GM23338 (cell line): ENCODE data around the gene CNDP2. TPM values are rescaled to one million over a fixed set of nuclear protein-coding genes. Genes with fewer than 3 reads are reported as not detected.

Experiments
- CREB1 ChIP-seq: fragments of 250-450 bp; sonication (Bioruptor Pico); IDR thresholded peaks from 2 replicates; pipeline ENCODE4 v1.5.0; 2020; ENCODE audit warnings: low read depth, mild to moderate bottlenecking, moderate library complexity
- EZH2 ChIP-seq: fragments of 200-600 bp; sonication (generic); IDR thresholded peaks from one replicate; pipeline ENCODE4 v1.8.0; 2017; ENCODE audit warnings: antibody characterized with exemption, mild to moderate bottlenecking, low read depth; ENCODE audit not compliant: unreplicated experiment
- JUNB ChIP-seq: IDR thresholded peaks from one replicate; pipeline ENCODE4 v1.6.1; 2016; ENCODE audit warnings: antibody characterized with exemption; ENCODE audit not compliant: unreplicated experiment
- NANOG ChIP-seq: IDR thresholded peaks from 2 replicates; pipeline ENCODE4 v1.6.1; 2016; ENCODE audit warnings: antibody characterized with exemption, borderline replicate concordance
- STAT1 ChIP-seq: IDR thresholded peaks from one replicate; pipeline ENCODE4 v1.6.1; 2016; ENCODE audit warnings: antibody characterized with exemption; ENCODE audit not compliant: unreplicated experiment
- ZNF114 ChIP-seq: fragments of 250-450 bp; sonication (Bioruptor Pico); IDR thresholded peaks from 2 replicates; pipeline ENCODE4 v1.5.0; 2020; ENCODE audit warnings: mild to moderate bottlenecking, moderate library complexity
- ZNF331 ChIP-seq: fragments of 250-450 bp; sonication (Bioruptor Pico); IDR thresholded peaks from 2 replicates; pipeline ENCODE4 v1.5.0; 2020; ENCODE audit warnings: low read depth, mild to moderate bottlenecking, moderate library complexity
- polyA plus RNA-seq: library from polyadenylated mRNA; unstranded; fragments of >200 nt; fragmentation: Nextera tagmentation; extraction: Ambion mirVana; gene quantifications from 2 replicates; pipeline ENCODE4 v1.2.1, GENCODE V29; 2016
- total RNA-seq: library from RNA; depleted of rRNA; stranded (reverse); fragments of >200 nt; shearing (Covaris generic); gene quantifications from 2 replicates; pipeline ENCODE4 v1.2.3, GENCODE V29; 2014
- TF ChIP-seq, protein P1 (sequence below): fragments of 250-450 bp; sonication (Bioruptor Pico); IDR thresholded peaks from 2 replicates; pipeline ENCODE4 v1.5.0; 2020; ENCODE audit warnings: mild to moderate bottlenecking, moderate library complexity
- TF ChIP-seq, protein P2 (sequence below), 2 experiments: fragments of 200-600 bp in 1 of 2; sonication (generic) in 1 of 2; conservative IDR thresholded peaks; 2 replicates each; pipeline versions ENCODE4 v1.5.1 to v1.6.1; 2016 to 2017; ENCODE audit warnings: antibody characterized with exemption in 2 of 2, low read depth in 2 of 2, mild to moderate bottlenecking in 2 of 2, moderate library complexity in 1 of 2
- TF ChIP-seq, protein P3 (sequence below): IDR thresholded peaks from 2 replicates; pipeline ENCODE4 v1.6.1; 2016; ENCODE audit warnings: antibody characterized with exemption

CNDP2 gene
- total and polyA plus RNA-seq, 2 experiments from 2014 or later, result 116 to 175 TPM

DNA sequence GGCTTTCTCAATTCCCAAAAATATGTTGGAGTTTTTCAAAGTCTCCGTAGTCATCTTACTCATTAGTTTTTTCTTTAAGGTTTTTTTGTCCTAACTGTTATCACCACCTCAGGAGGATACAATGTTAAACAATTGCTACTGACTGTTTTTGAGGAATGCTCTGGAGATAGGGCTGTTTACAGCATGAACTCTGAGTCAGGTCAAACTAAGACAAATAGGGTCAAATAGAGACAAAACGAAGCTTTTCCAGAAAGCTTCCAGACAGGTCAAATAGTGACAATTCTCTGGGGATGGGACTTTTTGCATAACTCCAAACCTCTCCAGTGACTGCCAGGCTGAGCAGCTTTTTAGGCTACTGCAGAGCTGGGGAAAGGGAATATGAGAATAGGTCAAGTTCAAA lies 23.9 kb upstream of the CNDP2 start (continued):
- TF ChIP-seq, protein P1, sequence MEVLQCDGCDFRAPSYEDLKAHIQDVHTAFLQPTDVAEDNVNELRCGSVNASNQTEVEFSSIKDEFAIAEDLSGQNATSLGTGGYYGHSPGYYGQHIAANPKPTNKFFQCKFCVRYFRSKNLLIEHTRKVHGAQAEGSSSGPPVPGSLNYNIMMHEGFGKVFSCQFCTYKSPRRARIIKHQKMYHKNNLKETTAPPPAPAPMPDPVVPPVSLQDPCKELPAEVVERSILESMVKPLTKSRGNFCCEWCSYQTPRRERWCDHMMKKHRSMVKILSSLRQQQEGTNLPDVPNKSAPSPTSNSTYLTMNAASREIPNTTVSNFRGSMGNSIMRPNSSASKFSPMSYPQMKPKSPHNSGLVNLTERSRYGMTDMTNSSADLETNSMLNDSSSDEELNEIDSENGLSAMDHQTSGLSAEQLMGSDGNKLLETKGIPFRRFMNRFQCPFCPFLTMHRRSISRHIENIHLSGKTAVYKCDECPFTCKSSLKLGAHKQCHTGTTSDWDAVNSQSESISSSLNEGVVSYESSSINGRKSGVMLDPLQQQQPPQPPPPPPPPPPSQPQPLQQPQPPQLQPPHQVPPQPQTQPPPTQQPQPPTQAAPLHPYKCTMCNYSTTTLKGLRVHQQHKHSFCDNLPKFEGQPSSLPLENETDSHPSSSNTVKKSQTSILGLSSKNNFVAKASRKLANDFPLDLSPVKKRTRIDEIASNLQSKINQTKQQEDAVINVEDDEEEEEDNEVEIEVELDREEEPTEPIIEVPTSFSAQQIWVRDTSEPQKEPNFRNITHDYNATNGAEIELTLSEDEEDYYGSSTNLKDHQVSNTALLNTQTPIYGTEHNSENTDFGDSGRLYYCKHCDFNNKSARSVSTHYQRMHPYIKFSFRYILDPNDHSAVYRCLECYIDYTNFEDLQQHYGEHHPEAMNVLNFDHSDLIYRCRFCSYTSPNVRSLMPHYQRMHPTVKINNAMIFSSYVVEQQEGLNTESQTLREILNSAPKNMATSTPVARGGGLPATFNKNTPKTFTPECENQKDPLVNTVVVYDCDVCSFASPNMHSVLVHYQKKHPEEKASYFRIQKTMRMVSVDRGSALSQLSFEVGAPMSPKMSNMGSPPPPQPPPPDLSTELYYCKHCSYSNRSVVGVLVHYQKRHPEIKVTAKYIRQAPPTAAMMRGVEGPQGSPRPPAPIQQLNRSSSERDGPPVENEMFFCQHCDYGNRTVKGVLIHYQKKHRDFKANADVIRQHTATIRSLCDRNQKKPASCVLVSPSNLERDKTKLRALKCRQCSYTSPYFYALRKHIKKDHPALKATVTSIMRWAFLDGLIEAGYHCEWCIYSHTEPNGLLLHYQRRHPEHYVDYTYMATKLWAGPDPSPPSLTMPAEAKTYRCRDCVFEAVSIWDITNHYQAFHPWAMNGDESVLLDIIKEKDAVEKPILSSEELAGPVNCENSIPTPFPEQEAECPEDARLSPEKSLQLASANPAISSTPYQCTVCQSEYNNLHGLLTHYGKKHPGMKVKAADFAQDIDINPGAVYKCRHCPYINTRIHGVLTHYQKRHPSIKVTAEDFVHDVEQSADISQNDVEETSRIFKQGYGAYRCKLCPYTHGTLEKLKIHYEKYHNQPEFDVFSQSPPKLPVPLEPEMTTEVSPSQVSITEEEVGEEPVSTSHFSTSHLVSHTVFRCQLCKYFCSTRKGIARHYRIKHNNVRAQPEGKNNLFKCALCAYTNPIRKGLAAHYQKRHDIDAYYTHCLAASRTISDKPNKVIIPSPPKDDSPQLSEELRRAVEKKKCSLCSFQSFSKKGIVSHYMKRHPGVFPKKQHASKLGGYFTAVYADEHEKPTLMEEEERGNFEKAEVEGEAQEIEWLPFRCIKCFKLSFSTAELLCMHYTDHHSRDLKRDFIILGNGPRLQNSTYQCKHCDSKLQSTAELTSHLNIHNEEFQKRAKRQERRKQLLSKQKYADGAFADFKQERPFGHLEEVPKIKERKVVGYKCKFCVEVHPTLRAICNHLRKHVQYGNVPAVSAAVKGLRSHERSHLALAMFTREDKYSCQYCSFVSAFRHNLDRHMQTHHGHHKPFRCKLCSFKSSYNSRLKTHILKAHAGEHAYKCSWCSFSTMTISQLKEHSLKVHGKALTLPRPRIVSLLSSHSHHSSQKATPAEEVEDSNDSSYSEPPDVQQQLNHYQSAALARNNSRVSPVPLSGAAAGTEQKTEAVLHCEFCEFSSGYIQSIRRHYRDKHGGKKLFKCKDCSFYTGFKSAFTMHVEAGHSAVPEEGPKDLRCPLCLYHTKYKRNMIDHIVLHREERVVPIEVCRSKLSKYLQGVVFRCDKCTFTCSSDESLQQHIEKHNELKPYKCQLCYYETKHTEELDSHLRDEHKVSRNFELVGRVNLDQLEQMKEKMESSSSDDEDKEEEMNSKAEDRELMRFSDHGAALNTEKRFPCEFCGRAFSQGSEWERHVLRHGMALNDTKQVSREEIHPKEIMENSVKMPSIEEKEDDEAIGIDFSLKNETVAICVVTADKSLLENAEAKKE (CRISPR knock-in tag), result no peak
- no peak for TF ChIP-seq CREB1 (CRISPR knock-in tag)
- no peak for TF ChIP-seq NANOG
- TF ChIP-seq, protein P2, sequence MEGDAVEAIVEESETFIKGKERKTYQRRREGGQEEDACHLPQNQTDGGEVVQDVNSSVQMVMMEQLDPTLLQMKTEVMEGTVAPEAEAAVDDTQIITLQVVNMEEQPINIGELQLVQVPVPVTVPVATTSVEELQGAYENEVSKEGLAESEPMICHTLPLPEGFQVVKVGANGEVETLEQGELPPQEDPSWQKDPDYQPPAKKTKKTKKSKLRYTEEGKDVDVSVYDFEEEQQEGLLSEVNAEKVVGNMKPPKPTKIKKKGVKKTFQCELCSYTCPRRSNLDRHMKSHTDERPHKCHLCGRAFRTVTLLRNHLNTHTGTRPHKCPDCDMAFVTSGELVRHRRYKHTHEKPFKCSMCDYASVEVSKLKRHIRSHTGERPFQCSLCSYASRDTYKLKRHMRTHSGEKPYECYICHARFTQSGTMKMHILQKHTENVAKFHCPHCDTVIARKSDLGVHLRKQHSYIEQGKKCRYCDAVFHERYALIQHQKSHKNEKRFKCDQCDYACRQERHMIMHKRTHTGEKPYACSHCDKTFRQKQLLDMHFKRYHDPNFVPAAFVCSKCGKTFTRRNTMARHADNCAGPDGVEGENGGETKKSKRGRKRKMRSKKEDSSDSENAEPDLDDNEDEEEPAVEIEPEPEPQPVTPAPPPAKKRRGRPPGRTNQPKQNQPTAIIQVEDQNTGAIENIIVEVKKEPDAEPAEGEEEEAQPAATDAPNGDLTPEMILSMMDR (conservative IDR thresholded peaks at IDR 0.05; ENCODE audit: low read depth in 2 of 2), result no peak
- no peak for TF ChIP-seq ZNF331 (CRISPR knock-in tag)
- TF ChIP-seq ZNF114 (CRISPR knock-in tag), result no peak
- no peak for TF ChIP-seq EZH2
- TF ChIP-seq, protein P3, sequence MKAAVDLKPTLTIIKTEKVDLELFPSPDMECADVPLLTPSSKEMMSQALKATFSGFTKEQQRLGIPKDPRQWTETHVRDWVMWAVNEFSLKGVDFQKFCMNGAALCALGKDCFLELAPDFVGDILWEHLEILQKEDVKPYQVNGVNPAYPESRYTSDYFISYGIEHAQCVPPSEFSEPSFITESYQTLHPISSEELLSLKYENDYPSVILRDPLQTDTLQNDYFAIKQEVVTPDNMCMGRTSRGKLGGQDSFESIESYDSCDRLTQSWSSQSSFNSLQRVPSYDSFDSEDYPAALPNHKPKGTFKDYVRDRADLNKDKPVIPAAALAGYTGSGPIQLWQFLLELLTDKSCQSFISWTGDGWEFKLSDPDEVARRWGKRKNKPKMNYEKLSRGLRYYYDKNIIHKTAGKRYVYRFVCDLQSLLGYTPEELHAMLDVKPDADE, result no peak
- TF ChIP-seq JUNB, result no peak
- TF ChIP-seq STAT1, result no peak
